HG03045 (cell line): Measurements from ENCODE around the gene HTR2A.

Source experiments
- ATAC-seq: cut with Tn5 transposase; IDR thresholded peaks from one replicate; pipeline ENCODE4 v1.9.1; 2021; ENCODE audit warnings: mild to moderate bottlenecking, moderate library complexity; ENCODE audit not compliant: unreplicated experiment

The HTR2A gene

DNA sequence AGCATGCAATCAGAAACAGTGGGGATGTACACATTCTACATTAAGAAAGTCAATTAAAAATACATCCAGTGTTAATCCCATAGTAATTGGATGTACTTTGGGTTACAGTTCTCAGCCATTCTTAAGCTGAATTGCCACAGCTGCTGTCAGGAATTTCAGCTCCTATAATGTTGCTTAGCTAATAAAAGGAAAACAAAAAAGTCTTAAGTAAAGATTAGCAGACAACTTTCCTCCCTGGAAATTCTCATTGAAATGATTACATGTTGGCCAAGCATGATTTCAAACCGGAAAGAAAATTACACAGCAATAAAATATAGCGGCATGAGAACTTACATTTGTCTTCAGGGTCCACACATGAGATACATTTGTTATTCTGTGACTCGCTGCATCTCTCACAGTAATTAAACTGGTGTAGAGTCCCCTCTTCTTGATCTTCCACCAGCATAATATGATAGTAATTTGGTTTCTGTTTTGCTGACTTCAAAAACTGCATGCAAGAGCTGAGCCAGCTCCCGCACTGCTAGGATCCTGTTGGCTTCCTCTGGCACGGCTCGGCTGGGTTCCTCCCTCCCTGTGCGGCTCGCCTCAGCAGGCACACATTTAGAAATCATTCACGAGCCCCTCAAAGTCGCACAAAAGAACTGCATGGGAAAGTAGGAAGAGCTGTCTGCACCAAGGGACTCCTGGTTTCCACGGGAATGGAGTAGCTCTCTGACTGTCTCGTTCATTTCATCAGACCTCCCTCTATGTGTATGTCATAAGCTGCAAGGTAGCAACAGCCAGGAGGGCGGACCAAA, at the start of gene HTR2A:
TSS of gene HTR2A (minus strand) at position 713 of the 797 bp plus-strand sequence. CDS start 1,147 bp downstream, outside the sequence.
- ATAC-seq, result no peak

DNA sequence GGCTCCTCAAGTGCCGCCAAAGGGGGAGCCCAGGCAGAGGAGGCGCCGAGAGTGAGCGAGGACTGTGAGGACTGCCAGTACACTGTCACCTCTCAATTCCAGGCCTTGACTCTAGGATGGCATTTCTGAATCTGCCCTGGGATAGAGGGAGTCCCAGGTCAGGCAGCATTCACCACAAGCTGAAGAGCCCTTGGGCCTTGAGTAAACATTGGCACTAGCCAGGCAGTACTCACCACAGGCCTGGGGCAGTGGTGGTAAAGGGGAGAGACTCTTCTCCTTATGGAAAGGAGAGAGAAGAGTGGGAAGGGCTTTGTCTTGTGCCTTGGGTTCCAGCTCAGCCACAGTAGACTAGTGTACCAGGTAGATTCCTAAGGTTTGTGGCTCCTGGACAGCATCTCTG, 39.7 kb upstream of the HTR2A start:
- no peak for ATAC-seq

DNA sequence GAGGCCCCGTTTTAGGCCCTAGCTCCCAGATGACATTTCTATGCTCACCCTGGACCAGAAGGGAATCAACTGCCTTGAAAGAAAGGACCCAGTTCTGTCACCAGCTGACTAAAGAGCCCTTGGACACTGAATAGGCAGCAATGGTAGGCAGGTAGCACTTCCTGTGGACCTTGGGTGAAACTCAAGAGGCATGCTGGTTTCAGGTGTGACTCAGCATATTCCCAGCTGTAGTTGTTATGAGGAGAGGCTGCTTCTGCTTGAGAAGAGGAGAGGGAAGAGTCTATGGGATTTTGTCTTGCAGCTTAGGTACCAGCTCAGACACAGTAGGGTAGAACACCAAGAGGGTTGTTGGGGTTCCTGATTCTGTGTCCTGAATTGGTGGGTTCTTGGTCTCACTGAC, 37.9 kb upstream of the HTR2A start:
- no peak for ATAC-seq

DNA sequence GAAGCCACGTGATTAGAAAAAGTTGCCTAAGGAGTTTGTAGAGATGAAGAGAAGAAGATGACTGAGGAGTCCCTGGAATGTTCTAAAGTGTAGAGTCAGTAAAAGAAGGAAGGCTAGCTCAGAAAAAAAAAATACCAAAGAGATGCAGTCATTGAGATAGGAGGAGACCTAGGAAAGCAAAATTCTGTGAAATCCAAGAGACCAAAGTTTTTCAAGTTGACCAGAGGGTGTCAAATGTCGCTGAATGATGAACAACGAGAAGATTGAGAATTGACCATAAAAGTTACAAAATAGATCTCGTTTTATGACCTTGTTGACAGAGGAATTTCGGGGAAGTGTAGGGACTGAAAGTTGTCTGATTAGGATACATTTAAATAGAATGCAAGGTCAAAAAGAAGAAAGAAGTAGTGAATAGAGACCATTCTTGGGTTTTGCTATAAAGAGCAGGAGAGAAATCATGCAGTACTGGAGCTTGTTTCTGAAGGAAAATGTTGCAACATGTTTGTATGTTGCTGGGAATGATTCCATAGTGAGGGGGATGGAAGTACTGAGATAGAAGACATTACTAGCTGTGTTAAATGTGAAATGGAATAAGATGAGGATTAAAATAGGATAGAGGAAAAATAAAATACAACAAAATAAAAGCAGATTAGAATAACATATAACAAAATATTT, 30.2 kb upstream of the HTR2A start:
- ATAC-seq, result no peak

DNA sequence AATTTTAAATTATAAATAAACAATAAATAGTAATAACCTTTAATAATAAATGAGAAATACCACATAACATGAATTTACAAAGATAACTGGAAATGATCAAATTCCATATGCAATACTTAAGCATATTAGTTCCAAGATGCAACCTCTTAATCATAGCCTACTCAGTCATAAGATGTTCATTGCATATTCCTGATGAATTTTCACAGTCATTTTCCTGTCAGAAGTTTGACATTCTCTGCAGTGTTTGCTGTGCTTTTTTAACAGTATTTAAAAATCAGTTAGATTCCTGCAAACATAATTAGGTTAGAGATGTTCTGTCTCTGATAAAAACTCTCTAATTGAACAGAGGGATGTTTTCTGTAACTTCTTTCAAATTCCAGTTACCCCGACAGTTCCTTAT, 28.6 kb upstream of the HTR2A start:
- ATAC-seq, result no peak

DNA sequence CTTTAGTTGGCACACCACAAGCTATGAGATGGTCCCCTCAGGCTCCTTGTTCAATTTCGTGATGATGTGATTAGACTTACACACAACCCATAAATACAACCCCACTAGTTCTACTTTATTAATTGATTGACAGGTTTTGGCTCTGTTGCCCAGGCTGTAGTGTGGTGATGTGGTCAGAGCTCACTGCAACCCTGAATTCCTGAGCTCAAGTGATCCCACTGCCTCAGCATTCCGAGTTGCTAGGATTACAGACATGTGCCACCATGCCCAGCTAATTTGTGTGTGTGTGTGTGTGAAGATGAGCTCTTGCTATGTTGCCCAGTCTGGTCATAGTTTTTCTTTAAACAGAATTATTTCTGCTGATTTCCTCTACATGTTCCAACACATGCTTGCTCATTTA, 17.5 kb upstream of the HTR2A start:
- ATAC-seq, result no peak

DNA sequence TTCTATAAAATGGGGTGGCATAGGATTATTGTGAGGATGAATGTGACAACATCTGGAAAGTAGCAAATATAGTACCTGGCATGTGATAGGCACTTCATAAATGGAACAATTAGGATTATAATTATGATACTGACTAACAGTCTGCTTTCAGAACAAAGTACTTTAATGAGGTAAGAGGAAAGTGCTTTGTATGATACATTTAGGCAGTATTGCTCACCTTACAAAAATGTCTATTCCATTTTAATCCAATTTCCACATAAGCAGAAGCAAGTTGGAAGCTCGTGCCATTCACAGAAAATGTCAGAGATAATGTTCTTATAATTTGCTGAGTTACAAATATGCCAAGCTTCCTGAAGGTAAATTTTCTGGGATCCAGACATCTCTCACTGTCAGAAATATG, 16.9 kb upstream of the HTR2A start:
- no peak for ATAC-seq

DNA sequence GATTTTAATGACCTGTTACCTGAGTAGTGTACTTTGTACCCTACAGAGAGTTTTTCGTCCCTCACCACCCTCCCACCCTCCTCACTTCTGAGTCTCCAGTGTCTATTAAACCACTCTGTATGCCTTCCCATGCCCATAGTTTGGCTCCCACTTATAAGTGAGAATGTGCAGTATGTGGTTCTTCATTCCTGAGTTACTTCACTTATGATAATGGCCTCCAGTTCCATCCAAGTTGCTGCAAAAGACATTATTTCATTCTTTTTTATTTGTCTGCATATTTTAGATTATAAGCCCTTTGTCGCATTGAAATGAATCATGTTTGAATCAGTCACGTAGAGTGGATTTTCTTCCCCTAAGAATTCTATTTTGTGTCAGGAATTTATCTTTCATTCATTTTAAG, 12.2 kb upstream of the HTR2A start:
- ATAC-seq, result no peak

DNA sequence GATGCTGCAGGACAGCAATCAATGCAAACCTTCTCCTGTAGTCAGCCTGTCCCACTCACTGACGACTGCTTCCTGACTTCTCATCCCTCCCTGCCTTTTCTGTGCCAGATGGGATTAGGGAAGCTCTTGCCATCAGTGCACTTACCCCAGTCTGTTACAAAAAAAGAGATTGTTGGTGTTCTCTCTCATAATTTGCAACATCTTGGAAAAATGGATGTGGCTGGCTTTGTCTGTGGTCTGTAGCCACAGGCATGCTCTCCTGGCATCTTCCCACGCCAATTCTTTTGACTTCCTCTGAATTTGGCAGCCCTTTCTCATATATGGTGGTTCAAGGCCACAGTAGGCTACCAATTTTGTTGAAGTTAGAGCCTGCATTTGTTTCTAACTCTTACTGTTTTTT, 11.6 kb upstream of the HTR2A start:
- no peak for ATAC-seq

DNA sequence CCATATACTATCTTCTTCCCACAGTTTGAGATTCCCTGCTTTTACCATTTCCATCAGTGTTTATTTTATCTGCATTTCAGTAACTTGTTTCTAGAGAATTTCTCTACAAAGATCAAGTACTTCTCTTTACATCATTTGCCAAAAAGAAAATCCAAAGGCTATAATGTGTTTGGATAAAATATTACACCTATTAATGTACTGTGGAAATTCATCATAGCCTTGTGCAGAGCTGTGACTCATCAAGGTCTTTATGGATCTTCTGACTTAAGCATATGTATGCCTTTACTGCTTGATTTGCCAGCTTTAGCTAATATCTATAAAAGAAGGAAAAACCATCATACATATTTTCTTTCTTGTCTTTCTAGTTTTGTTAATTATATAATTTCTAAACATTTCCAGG, 9.6 kb upstream of the HTR2A start:
- ATAC-seq, result no peak

DNA sequence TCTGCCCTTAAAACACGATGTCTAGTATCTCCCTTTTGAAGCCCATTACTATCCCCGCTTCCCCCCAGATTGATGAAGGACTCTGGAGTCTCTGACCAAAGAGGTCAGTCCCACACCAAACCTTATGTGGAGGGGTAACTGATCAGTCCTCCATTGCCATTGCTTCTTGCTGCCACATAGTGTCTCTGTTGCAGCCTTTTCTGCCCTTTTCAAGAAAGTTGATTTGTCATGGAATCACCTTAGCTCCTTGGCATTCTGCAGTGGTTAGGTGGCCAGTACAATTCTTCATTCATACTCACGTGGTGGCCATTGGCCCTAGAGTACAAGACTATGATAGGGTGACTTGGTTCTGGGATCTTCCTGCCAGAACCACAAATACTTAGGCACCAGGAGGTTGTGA, 8.4 kb upstream of the HTR2A start:
- ATAC-seq, result no peak

DNA sequence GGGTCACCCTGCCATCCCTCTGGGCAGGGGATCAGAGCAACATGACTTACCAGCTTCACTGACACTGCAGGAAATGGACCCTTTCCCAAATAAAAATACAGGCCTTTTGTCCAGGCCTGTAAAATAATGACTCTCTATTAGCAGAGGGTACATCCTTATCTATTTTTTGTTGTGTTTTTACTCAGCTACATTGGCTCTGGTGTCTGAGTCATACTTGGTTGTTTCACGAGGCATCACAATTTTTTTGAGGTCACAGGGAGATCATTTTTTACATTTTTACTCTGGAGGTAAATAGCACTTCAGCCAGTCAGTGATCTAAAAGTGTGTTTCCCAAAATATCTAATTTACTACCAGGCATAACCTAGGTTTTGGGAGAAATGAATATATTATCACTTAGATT, 6.9 kb upstream of the HTR2A start:
- ATAC-seq, result no peak

DNA sequence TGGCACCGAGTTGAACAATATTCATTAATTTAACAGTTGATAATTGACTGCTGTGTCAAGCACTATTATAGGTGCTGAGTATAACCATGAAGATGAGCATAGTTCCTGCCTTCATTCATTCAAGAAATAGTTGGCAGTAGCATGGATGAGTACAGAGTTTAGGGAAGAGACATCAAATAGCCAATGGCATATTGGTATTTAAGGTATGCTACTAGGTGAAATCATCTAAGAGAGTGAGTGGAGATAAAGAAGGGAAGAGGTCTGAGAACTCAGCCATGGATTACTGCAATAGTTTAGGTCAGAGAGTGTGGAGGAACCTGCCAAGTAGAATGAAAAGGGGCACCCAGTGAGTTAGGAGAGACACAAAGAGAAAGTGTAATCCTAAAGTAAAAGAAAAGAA, 4.9 kb upstream of the HTR2A start:
- ATAC-seq, result no peak

DNA sequence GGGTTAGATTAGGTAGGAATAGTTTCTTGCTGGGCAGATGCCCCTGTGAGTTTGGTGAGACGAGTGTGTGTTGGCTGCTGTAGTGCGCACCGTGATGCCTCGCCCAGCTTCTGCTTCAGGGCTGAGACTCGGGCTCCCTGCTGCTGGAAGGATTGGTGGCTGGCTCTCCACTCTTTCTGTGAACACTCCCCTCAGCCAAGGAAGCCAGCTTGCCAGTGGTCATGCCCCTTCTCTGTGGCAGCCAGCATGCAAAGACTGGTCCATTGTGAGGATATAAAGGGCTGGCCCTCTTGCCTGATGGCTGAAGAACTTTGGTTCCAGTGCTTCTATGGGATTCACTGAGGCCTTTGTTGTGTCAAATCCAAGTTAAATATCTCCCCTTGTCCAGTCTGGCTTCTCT, 2.9 kb upstream of the HTR2A start:
- ATAC-seq, result no peak

DNA sequence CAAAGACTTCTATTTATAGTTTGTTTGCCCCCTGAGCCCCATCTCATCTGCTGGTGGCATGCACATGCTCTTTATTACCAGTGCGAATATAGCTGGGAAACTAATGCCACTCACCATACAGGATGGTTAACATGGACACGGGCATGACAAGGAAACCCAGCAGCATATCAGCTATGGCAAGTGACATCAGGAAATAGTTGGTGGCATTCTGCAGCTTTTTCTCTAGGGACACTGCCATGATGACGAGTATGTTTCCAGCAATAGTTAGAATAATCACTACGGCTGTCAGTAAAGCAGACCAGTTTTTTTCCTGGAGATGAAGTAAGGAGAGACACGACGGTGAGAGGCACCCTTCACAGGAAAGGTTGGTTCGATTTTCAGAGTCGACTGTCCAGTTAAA, 1.5 kb downstream of the HTR2A start:
- ATAC-seq, result no peak

DNA sequence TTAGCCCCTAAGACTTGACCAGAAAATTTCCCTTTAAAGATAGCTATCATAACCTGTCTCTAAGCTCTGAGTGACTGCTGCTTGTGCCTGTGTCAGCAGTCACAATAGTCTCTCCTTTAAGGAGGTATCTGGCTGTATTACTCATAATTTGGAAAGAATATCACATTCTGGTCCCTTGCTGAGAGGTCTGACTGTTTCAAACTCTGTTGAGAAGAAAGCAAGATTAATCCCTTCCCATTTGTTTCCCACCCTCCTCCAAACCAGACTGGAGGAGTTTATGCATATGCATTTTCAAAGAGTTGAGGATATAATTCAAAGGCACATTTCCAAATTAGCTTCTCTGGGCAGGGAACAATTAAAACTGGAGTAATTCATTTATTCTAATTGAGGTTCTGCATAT, 2.3 kb downstream of the HTR2A start:
- ATAC-seq, result no peak

DNA sequence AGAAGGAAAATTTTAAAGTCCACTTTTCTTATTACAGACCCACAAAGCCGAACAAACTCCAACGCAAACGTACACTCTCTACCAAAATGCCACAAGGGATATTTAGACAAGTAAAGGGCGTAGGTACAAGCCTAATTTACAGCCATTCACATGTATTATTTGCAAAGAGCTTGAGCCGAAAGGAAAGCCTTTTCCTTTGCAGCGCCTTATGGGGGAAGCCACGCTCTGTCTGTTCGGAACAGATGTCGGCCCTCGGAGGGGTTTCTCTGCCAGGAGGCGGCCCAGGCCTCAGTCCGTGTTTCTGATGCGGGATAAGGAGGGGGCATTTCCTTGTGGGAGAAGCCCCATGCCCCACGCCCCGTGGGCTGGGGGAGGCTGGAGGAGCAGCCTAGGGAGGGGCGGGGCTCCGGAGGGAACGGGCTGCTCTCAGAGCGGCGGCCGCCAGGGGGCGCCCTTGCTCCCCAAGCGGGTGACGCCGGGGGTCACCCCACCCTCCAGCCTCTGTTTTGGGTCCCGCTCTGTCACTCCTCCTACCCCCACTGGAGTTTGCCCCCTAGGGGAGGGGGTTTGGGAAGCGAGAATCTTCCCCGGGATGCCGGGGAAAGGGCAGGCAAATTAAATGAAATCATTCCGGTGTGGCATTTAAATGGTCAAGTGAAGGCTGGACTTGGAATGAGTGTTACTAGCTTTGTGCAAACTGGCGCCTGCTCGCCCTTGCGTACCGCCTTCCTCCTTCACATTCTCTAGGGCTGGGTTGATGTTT, 2.9 kb downstream of the HTR2A start:
- ATAC-seq, result peak; percentile 90

DNA sequence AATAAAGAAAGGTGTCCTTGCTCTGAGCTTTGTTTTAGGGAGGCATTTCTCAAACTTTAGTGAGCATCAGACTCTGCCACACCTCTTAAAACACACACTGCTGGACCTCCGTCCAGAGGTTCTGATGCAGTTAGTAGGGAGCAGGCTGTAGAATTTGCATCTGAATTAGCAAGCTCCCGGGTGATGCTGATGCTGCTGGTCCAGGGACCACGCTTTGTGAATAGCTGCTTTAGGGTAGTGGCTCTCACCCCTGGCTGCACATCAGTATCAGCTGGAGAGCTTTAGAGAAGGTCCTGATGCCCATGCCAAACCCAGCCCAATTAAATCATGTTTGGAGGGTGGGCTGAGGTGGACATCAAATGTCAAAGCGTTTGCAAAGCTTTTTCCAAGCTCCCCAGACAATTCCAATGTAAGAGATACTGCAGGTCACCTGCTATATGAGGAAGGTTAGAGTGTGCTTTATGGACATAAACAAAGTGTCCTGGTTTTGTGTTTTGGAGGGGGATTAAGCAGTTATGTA, 3.6 kb downstream of the HTR2A start:
- ATAC-seq, result no peak

DNA sequence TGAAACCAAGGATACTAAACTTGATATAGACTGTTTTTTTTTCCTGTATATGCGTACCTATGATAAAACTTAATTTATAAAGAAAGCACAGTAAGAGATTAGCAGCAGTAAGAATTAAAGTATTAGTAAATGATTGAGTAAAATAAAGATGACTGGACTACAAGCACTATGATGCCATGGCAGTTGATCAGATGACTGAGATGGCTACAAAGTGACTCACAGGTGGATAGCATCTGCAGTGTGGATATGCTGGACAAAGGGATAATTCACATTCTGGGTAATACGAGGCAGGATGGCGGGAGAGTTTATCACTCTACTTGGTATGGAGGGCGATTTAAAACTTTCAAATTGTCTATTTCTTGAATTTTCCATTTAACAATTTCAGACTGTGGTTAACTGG, 11.8 kb downstream of the HTR2A start:
- no peak for ATAC-seq

DNA sequence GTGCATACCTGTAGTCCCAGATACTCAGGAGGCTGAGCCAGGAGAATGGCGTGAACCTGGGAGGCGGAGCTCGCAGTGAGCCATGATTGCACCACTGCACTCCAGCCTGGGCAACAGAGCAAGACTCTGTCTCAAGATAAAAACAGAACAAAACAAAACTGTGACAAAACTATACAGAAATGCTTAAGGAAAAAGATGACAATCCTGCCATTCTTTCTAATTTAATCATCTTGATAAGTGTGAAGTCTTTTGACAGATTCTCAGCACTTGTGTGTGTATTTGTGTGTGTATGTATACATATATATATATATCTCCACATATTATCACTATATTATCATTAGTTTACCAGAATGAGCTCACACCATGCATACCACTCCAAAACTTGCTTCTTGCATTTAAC, 12.3 kb downstream of the HTR2A start:
- ATAC-seq, result no peak

DNA sequence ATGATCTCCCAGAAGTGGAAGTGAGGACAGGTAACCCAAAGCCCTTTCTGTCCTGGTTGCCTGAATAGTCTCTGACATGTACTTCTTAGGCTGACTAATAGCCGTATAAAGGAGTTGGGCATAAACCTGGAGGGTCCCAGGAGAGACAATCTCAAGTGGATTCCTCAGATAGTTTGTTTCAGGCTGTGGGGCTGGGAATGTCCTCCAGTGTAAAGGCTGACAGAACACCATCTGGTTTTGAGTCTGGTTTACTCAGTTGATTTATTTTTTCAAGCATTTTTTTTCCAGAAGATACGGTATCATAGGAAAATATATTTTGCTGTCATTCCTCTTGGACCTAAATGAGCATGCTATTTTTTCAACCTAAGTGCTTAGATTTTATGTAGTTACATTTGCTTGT, 15.2 kb downstream of the HTR2A start:
- ATAC-seq, result no peak

DNA sequence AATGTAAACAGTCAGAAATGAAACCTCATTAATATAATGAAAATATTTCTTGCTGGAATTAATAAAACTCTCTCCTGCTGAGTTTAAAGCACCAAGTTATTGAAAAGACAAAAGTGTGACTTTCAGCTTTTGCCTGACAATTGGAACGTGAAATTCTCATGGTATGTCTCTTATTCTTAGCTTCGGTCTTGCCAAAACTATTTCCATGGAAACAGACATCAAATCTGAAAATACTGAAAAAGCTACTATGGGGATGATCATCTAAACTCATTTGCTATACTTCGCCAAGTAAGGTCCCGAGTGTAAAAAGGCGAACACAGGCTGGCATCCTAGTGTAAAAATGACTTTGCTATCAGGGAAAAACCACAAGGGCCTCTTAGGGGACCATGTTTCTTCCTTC, 22.8 kb downstream of the HTR2A start:
- ATAC-seq, result no peak
